SK-N-SH treated with all-trans-retinoic acid at 6 μM for 48 hours (cell line): ENCODE results near the gene MAFF.
"Not testable (repeated sequence)": the region's sequence is repeated elsewhere in the genome, so short reads cannot be mapped to it uniquely, and the experiment has no call there.

Experiments used
- ATAC-seq: fragments of 200-7000 bp; cut with Tn5 transposase; 3 replicates; pipeline ENCODE4 v1.9.1; 2020; ENCODE audit warnings: mild to moderate bottlenecking, moderate library complexity
- ARNTL ChIP-seq: fragments of 450-650 bp; formaldehyde crosslinking; IDR thresholded peaks from 2 replicates; pipeline ENCODE4 v1.5.0; 2020; ENCODE audit warnings: low read depth, mild to moderate bottlenecking, moderate library complexity, borderline replicate concordance
- BACH2 ChIP-seq: fragments of 250-450 bp; sonication (Bioruptor Pico); IDR thresholded peaks from 2 replicates; pipeline ENCODE4 v1.9.0; 2021; ENCODE audit warnings: mild to moderate bottlenecking, borderline replicate concordance
- CSDC2 ChIP-seq: fragments of 250-450 bp; sonication (Bioruptor Pico); IDR thresholded peaks from 2 replicates; pipeline ENCODE4 v1.5.0; 2020; ENCODE audit warnings: mild to moderate bottlenecking, moderate library complexity
- ESRRG ChIP-seq: fragments of 250-450 bp; sonication (Bioruptor Pico); IDR thresholded peaks from 2 replicates; pipeline ENCODE4 v1.6.1; 2021; ENCODE audit warnings: mild to moderate bottlenecking
- GLIS3 ChIP-seq: fragments of 250-450 bp; sonication (Bioruptor Pico); IDR thresholded peaks from 2 replicates; pipeline ENCODE4 v1.5.0; 2020; ENCODE audit warnings: mild to moderate bottlenecking, moderate library complexity
- OSR1 ChIP-seq: fragments of 250-450 bp; sonication (Bioruptor Pico); IDR thresholded peaks from 2 replicates; pipeline ENCODE4 v1.8.0; 2022; ENCODE audit warnings: moderate library complexity, mild to moderate bottlenecking, inconsistent platforms
- PPARA ChIP-seq: fragments of 250-450 bp; sonication (Bioruptor Pico); IDR thresholded peaks from 2 replicates; pipeline ENCODE4 v1.5.0; 2020; ENCODE audit warnings: mild to moderate bottlenecking, borderline replicate concordance
- SNAI2 ChIP-seq: fragments of 250-450 bp; sonication (Bioruptor Pico); IDR thresholded peaks from 2 replicates; pipeline ENCODE4 v1.5.0; 2020; ENCODE audit warnings: mild to moderate bottlenecking, moderate library complexity
- TCF4 ChIP-seq: fragments of 250-450 bp; sonication (Bioruptor Pico); IDR thresholded peaks from 2 replicates; pipeline ENCODE4 v1.8.0; 2021; ENCODE audit warnings: mild to moderate bottlenecking, moderate library complexity, borderline replicate concordance
- TOX ChIP-seq: fragments of 250-450 bp; sonication (Bioruptor Pico); IDR thresholded peaks from 2 replicates; pipeline ENCODE4 v1.8.0; 2021; ENCODE audit warnings: mild to moderate bottlenecking, moderate library complexity, borderline replicate concordance
- ZC3H10 ChIP-seq: fragments of 250-450 bp; sonication (Bioruptor Pico); IDR thresholded peaks from 2 replicates; pipeline ENCODE4 v1.5.1; 2021; ENCODE audit warnings: mild to moderate bottlenecking, moderate library complexity
- ZFP3 ChIP-seq: fragments of 250-450 bp; sonication (Bioruptor Pico); IDR thresholded peaks from 2 replicates; pipeline ENCODE4 v1.5.0; 2020; ENCODE audit warnings: mild to moderate bottlenecking, moderate library complexity
- ZFP30 ChIP-seq: fragments of 450-650 bp; formaldehyde crosslinking; IDR thresholded peaks from 2 replicates; pipeline ENCODE4 v1.5.0; 2022; ENCODE audit warnings: mild to moderate bottlenecking, moderate library complexity
- ZNF565 ChIP-seq: fragments of 450-650 bp; formaldehyde crosslinking; conservative IDR thresholded peaks from 2 replicates; pipeline ENCODE4 v1.5.0; 2020; ENCODE audit warnings: low read depth, mild to moderate bottlenecking, moderate library complexity
- ZNF70 ChIP-seq: fragments of 450-650 bp; formaldehyde crosslinking; IDR thresholded peaks from 2 replicates; pipeline ENCODE4 v1.5.0; 2020; ENCODE audit warnings: mild to moderate bottlenecking, moderate library complexity
- ZNF8 ChIP-seq: fragments of 450-650 bp; formaldehyde crosslinking; IDR thresholded peaks from 2 replicates; pipeline ENCODE4 v1.5.0; 2020; ENCODE audit warnings: mild to moderate bottlenecking, moderate library complexity
- TF ChIP-seq, protein P1 (sequence below): fragments of 250-450 bp; sonication (Bioruptor Pico); IDR thresholded peaks from 2 replicates; pipeline ENCODE4 v1.5.1; 2021; ENCODE audit warnings: mild to moderate bottlenecking, moderate library complexity
- TF ChIP-seq, protein P2 (sequence below): fragments of 250-450 bp; sonication (Bioruptor Pico); IDR thresholded peaks from 2 replicates; pipeline ENCODE4 v1.5.1; 2020; ENCODE audit warnings: low read depth, mild to moderate bottlenecking, moderate library complexity
- TF ChIP-seq, protein P3 (sequence below): fragments of 250-450 bp; sonication (Bioruptor Pico); IDR thresholded peaks from 2 replicates; pipeline ENCODE4 v1.8.0; 2020; ENCODE audit warnings: mild to moderate bottlenecking, moderate library complexity, borderline replicate concordance
- TF ChIP-seq, protein P4 (sequence below): fragments of 250-450 bp; sonication (Bioruptor Pico); IDR thresholded peaks from 2 replicates; pipeline ENCODE4 v1.5.0; 2020; ENCODE audit warnings: mild to moderate bottlenecking, moderate library complexity
- TF ChIP-seq, protein P5 (sequence below): fragments of 250-450 bp; sonication (Bioruptor Pico); IDR thresholded peaks from 2 replicates; pipeline ENCODE4 v1.8.0; 2021; ENCODE audit warnings: low read depth, mild to moderate bottlenecking, moderate library complexity, borderline replicate concordance

The MAFF gene

DNA sequence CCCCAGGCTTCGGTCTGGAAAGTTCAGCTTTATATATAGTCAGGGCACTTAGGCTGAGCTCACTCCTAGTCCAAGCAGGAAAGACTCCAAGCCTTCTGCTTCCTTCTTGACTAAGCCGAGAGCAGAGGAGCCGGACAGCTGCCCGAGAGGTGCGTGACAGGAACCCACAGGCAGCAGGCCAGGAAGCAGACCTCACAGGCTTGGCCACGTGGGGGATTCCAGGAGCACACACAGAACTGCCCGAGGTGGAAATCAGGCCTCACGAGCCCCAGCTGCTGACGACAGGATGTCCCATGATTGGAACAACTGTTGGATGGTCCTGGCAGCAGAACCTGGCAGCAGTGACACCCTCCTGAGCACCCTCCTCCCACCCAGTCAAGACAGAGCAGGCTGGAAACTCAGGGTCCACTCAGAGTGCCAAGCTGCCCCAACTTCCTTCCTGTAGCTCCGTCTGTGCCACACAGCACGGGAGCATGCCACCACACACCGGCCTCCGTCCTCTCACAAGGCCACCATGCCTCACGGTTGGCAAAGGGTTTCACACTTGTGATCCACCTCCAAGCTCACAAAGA is 25.5 kb upstream of the MAFF start:
- ATAC-seq = no peak
- TF ChIP-seq PPARA (CRISPR knock-in tag) (no peak), TCF4 (no peak), ZFP3 (no peak), ARNTL (CRISPR knock-in tag) (no peak), SNAI2 (CRISPR knock-in tag) (no peak), BACH2 (CRISPR knock-in tag) (no peak)
- TF ChIP-seq, protein P1, sequence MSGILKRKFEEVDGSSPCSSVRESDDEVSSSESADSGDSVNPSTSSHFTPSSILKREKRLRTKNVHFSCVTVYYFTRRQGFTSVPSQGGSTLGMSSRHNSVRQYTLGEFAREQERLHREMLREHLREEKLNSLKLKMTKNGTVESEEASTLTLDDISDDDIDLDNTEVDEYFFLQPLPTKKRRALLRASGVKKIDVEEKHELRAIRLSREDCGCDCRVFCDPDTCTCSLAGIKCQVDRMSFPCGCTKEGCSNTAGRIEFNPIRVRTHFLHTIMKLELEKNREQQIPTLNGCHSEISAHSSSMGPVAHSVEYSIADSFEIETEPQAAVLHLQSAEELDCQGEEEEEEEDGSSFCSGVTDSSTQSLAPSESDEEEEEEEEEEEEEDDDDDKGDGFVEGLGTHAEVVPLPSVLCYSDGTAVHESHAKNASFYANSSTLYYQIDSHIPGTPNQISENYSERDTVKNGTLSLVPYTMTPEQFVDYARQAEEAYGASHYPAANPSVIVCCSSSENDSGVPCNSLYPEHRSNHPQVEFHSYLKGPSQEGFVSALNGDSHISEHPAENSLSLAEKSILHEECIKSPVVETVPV (CRISPR knock-in tag) = no peak
- TF ChIP-seq, protein P2, sequence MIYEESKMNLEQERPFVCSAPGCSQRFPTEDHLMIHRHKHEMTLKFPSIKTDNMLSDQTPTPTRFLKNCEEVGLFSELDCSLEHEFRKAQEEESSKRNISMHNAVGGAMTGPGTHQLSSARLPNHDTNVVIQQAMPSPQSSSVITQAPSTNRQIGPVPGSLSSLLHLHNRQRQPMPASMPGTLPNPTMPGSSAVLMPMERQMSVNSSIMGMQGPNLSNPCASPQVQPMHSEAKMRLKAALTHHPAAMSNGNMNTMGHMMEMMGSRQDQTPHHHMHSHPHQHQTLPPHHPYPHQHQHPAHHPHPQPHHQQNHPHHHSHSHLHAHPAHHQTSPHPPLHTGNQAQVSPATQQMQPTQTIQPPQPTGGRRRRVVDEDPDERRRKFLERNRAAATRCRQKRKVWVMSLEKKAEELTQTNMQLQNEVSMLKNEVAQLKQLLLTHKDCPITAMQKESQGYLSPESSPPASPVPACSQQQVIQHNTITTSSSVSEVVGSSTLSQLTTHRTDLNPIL (CRISPR knock-in tag) = no peak

DNA sequence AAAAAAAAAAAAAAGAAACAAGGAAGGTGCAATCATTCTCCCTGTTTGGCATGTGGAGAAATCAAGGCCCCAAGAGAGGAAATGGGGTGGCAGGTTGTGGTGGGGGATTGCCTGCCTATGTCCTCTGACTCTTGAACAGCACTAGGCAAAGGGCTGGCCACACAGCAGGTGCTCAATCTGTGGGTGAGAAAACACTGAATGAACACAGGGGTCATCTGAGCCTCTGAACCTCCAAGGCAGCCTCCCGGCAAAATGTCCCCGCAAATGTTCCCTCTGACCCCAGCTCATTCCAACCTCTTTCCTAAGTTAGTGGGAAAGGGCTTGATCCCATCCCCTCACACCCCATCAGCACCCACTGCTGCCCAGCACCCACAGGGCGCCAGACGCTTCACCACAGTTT is 24.8 kb upstream of the MAFF start:
- no peak for ATAC-seq
- TF ChIP-seq OSR1 (CRISPR knock-in tag) (no peak), ZNF8 (no peak), GLIS3 (CRISPR knock-in tag) (no peak), ZFP30 (CRISPR knock-in tag) (no peak), ARNTL (CRISPR knock-in tag) (no peak), ZC3H10 (no peak), CSDC2 (no peak), ZNF565 (CRISPR knock-in tag) (no peak), TOX (no peak), ESRRG (CRISPR knock-in tag) (no peak), ZNF70 (CRISPR knock-in tag) (no peak)
- TF ChIP-seq, protein P3, sequence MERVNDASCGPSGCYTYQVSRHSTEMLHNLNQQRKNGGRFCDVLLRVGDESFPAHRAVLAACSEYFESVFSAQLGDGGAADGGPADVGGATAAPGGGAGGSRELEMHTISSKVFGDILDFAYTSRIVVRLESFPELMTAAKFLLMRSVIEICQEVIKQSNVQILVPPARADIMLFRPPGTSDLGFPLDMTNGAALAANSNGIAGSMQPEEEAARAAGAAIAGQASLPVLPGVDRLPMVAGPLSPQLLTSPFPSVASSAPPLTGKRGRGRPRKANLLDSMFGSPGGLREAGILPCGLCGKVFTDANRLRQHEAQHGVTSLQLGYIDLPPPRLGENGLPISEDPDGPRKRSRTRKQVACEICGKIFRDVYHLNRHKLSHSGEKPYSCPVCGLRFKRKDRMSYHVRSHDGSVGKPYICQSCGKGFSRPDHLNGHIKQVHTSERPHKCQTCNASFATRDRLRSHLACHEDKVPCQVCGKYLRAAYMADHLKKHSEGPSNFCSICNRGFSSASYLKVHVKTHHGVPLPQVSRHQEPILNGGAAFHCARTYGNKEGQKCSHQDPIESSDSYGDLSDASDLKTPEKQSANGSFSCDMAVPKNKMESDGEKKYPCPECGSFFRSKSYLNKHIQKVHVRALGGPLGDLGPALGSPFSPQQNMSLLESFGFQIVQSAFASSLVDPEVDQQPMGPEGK (CRISPR knock-in tag) = no peak
- TF ChIP-seq, protein P4, sequence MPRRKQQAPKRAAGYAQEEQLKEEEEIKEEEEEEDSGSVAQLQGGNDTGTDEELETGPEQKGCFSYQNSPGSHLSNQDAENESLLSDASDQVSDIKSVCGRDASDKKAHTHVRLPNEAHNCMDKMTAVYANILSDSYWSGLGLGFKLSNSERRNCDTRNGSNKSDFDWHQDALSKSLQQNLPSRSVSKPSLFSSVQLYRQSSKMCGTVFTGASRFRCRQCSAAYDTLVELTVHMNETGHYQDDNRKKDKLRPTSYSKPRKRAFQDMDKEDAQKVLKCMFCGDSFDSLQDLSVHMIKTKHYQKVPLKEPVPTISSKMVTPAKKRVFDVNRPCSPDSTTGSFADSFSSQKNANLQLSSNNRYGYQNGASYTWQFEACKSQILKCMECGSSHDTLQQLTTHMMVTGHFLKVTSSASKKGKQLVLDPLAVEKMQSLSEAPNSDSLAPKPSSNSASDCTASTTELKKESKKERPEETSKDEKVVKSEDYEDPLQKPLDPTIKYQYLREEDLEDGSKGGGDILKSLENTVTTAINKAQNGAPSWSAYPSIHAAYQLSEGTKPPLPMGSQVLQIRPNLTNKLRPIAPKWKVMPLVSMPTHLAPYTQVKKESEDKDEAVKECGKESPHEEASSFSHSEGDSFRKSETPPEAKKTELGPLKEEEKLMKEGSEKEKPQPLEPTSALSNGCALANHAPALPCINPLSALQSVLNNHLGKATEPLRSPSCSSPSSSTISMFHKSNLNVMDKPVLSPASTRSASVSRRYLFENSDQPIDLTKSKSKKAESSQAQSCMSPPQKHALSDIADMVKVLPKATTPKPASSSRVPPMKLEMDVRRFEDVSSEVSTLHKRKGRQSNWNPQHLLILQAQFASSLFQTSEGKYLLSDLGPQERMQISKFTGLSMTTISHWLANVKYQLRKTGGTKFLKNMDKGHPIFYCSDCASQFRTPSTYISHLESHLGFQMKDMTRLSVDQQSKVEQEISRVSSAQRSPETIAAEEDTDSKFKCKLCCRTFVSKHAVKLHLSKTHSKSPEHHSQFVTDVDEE = no peak
- TF ChIP-seq, protein P2 (CRISPR knock-in tag) = no peak
- TF ChIP-seq, protein P5, sequence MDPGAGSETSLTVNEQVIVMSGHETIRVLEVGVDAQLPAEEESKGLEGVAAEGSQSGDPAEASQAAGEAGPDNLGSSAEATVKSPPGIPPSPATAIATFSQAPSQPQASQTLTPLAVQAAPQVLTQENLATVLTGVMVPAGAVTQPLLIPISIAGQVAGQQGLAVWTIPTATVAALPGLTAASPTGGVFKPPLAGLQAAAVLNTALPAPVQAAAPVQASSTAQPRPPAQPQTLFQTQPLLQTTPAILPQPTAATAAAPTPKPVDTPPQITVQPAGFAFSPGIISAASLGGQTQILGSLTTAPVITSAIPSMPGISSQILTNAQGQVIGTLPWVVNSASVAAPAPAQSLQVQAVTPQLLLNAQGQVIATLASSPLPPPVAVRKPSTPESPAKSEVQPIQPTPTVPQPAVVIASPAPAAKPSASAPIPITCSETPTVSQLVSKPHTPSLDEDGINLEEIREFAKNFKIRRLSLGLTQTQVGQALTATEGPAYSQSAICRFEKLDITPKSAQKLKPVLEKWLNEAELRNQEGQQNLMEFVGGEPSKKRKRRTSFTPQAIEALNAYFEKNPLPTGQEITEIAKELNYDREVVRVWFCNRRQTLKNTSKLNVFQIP (CRISPR knock-in tag) = no peak
- TF ChIP-seq, protein P1 (CRISPR knock-in tag) = no peak

DNA sequence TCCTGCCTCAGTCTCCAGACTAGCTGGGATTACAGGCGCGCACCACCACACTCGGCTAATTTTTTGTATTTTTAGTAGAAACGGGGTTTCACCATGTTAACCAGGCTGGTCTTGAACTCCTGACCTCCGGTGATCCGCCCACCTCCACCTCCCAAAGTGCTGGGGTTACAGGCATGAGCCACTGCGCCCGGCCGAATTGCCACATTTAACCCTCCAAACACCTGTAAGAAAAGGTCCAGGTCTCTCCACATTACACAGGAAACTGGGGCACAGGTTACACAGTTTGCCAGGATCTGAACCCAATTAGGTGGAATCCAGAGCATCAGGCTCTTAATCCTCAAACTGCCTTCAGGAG is 24.2 kb upstream of the MAFF start:
- ATAC-seq = not testable (repeated sequence)
